ENCODE measurements around the gene EVA1B.

Gene EVA1B

GRCh38 chr1:36307601-36308330 is 15.7 kb downstream of the EVA1B start:
- peak; percentile 52 for DNase-seq

GRCh38 chr1:36306902-36307456 is 16.5 kb downstream of the EVA1B start:
- peak; percentile 95 for DNase-seq

- peak; percentile 81 for DNase-seq
Measured at GRCh38 chr1:36306210-36306901, 17.1 kb downstream of the EVA1B start, which contains the start of gene SH3D21. TSS of gene SH3D21 (plus strand) at chr1:36306368. CDS start at chr1:36306421, 53 bp downstream.

GRCh38 chr1:36305915-36306209 is 17.6 kb downstream of the EVA1B start:
- DNase-seq: no peak

GRCh38 chr1:36304970-36305914 is 18.2 kb downstream of the EVA1B start:
- DNase-seq: peak; percentile 71

GRCh38 chr1:36304521-36304920 is 18.9 kb downstream of the EVA1B start:
- DNase-seq: no peak

GRCh38 chr1:36303650-36304360 is 19.6 kb downstream of the EVA1B start:
- DNase-seq: no peak

- no peak for DNase-seq
Measured at GRCh38 chr1:36303244-36303643, 20.2 kb downstream of the EVA1B start.

GRCh38 chr1:36301220-36301619 is 22.2 kb downstream of the EVA1B start:
- DNase-seq: no peak

- DNase-seq: no peak
Measured at GRCh38 chr1:36300526-36300925, 22.9 kb downstream of the EVA1B start.

GRCh38 chr1:36298640-36299039 is 24.8 kb downstream of the EVA1B start:
- no peak for DNase-seq

- no peak for DNase-seq
Measured at GRCh38 chr1:36297062-36297461, 26.4 kb downstream of the EVA1B start.

- no peak for DNase-seq
Measured at GRCh38 chr1:36295390-36295789, 28.1 kb downstream of the EVA1B start.

- DNase-seq: no peak
Measured at GRCh38 chr1:36287595-36287994, 35.9 kb downstream of the EVA1B start.

- DNase-seq: no peak
Measured at GRCh38 chr1:36286802-36287201, 36.6 kb downstream of the EVA1B start.

GRCh38 chr1:36285443-36286101 is 37.9 kb downstream of the EVA1B start:
- no peak for DNase-seq

GRCh38 chr1:36284517-36284916 is 38.9 kb downstream of the EVA1B start:
- DNase-seq: no peak

GRCh38 chr1:36284061-36284460 is 39.4 kb downstream of the EVA1B start:
- no peak for DNase-seq

- no peak for DNase-seq
Measured at GRCh38 chr1:36279789-36280296, 43.6 kb downstream of the EVA1B start.

- no peak for DNase-seq
Measured at GRCh38 chr1:36279110-36279788, 44.2 kb downstream of the EVA1B start.

GRCh38 chr1:36276688-36277087 is 46.8 kb downstream of the EVA1B start:
- no peak for DNase-seq

Measured in activated CD8-positive, alpha-beta memory T cell treated with anti-CD3 and anti-CD28 coated beads, Interleukin-2, amount 50 U/mL, for 48 hours (primary cell).